ENCODE measurements around the gene CYB561A3. TPM values are rescaled to one million over a fixed set of nuclear protein-coding genes. Genes with fewer than 3 reads are reported as not detected.
A peak's percentile ranks its signal among the peaks of the same experiment; 100 is the strongest.
"Not testable (repeated sequence)": the region's sequence is repeated elsewhere in the genome, so short reads cannot be mapped to it uniquely, and the experiment has no call there.

The CYB561A3 gene
- 70.5 and 80.2 TPM in 2 replicates for total RNA-seq (2014; rRNA removed; shearing (Covaris generic))

- peak; percentile 98 for DNase-seq (ENCODE audit: low spot score)
Observed at GRCh38 chr11:61361741-61362541, at the start of gene CYB561A3, which contains the start of gene TMEM138. CYB561A3 (minus strand) TSS chr11:61361882; CDS start chr11:61356713, 5,169 bp downstream. TMEM138 (plus strand) TSS chr11:61362374; CDS start chr11:61364391, 2,017 bp downstream.

- no peak for DNase-seq (ENCODE audit: low spot score)
Observed at GRCh38 chr11:61406991-61407728, 45.5 kb upstream of the CYB561A3 start.

- no peak for DNase-seq (ENCODE audit: low spot score)
Observed at GRCh38 chr11:61406067-61406466, 44.4 kb upstream of the CYB561A3 start.

- no peak for DNase-seq (ENCODE audit: low spot score)
Observed at GRCh38 chr11:61404641-61405040, 43.0 kb upstream of the CYB561A3 start.

GRCh38 chr11:61404103-61404502 lies 42.4 kb upstream of the CYB561A3 start:
- DNase-seq (ENCODE audit: low spot score), result no peak

GRCh38 chr11:61403658-61404057 lies 42.0 kb upstream of the CYB561A3 start:
- no peak for DNase-seq (ENCODE audit: low spot score)

GRCh38 chr11:61401573-61401972 lies 39.9 kb upstream of the CYB561A3 start:
- DNase-seq (ENCODE audit: low spot score), result peak; percentile 7

- DNase-seq (ENCODE audit: low spot score), result no peak
Observed at GRCh38 chr11:61401173-61401572, 39.5 kb upstream of the CYB561A3 start.

- peak; percentile 46 for DNase-seq (ENCODE audit: low spot score)
Observed at GRCh38 chr11:61392981-61393595, 31.4 kb upstream of the CYB561A3 start.

- DNase-seq (ENCODE audit: low spot score), result no peak
Observed at GRCh38 chr11:61390161-61390560, 28.5 kb upstream of the CYB561A3 start.

- peak; percentile 24 for DNase-seq (ENCODE audit: low spot score)
Observed at GRCh38 chr11:61384271-61385242, 22.9 kb upstream of the CYB561A3 start.

- DNase-seq (ENCODE audit: low spot score), result not testable (repeated sequence)
Observed at GRCh38 chr11:61383859-61384258, 22.2 kb upstream of the CYB561A3 start.

- DNase-seq (ENCODE audit: low spot score), result no peak
Observed at GRCh38 chr11:61380884-61381283, 19.2 kb upstream of the CYB561A3 start.

- no peak for DNase-seq (ENCODE audit: low spot score)
Observed at GRCh38 chr11:61378713-61379313, 17.1 kb upstream of the CYB561A3 start.

GRCh38 chr11:61377461-61378160 lies 15.9 kb upstream of the CYB561A3 start:
- DNase-seq (ENCODE audit: low spot score), result no peak

GRCh38 chr11:61375761-61376108 lies 14.1 kb upstream of the CYB561A3 start:
- DNase-seq (ENCODE audit: low spot score), result no peak

- DNase-seq (ENCODE audit: low spot score), result no peak
Observed at GRCh38 chr11:61372659-61373420, 11.2 kb upstream of the CYB561A3 start.

GRCh38 chr11:61370349-61371005 lies 8.8 kb upstream of the CYB561A3 start:
- DNase-seq (ENCODE audit: low spot score), result no peak
